Measurements from ENCODE around the gene STK11IP.

The STK11IP gene

GRCh38 chr2:219561179-219562048 lies 36.2 kb upstream of the STK11IP start:
- Histone ChIP-seq H3K4me3 (no peak overlapping the region), H3K27ac (no peak overlapping the region)

DNA sequence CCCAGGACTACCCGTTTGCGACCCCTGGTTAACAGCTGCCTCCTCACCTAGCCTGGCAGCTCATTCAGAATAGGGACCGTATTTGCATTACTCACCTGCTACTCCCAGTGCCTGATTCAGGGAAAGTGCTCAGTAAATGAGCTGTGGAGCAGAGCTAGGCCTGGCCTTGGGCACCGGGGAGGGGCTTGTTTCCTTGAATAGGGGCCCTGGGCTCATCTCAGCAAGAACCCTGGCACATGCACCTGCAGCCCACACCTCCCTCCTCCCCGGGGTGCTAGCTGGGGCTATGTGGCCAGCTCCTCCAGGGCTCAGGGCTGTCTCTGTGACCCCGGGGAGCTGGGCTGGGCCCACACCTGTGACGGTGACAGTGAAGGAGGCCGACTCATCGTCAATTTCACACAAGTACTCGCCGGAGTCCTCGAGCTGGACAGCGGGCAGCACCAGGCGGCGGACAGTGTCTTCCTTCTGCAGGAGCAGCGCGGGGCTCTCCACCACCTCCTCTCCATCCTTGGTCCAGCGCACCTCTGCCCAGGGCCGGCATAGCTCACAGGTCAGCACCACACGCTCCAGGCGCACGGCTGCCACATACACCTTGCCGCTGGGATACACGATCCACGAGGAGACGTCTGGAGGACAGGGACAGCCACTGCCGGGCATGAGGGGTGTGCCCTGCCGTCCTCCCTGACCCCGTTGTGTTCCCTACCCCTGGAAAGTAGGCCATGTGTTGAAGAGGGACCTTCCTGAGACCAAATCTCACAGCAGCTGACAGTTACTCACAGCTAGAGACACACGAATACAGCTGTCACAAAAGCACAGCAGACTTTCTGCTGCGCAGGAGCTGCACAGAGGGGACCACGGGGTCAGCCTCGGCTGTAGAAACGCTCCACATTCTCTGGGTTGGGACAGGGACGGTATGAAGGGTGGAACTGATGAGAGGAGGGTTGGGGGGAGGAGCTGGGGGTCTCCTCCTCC lies 35.3 kb upstream of the STK11IP start:
- Histone ChIP-seq H3K27ac (no peak overlapping the region), H3K4me3 (no peak overlapping the region)

- Histone ChIP-seq H3K27ac (no peak overlapping the region), H3K4me3 (no peak overlapping the region)
Measured at GRCh38 chr2:219563271-219563928, 34.3 kb upstream of the STK11IP start.

- Histone ChIP-seq H3K27ac (no peak overlapping the region), H3K4me3 (no peak overlapping the region)
Measured at GRCh38 chr2:219565130-219566080, 32.3 kb upstream of the STK11IP start.

DNA sequence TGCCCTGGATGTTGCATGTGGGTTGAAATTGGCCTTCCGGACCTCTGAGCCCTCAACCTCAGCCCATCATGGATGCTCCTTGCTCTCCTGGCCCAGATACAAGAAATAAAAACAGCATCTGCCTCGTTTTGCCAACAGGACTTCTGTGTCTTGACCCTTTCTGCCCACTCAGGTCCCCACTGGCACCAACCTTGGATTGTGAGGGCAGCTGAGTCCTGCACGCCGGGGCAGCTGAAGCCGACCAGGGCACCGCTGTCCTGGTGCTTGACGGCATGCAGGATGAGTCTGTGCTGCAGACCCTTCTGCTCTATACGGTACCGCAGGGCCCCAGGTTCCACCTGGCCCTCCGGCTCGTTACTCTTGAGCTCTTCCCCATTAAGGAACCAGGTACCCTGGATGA lies 31.0 kb upstream of the STK11IP start:
- no peak overlapping the region for H3K4me3 ChIP-seq
- no peak overlapping the region for H3K27ac ChIP-seq

- Histone ChIP-seq H3K4me3 (no peak overlapping the region), H3K27ac (no peak overlapping the region)
Measured at GRCh38 chr2:219567131-219567530, 30.5 kb upstream of the STK11IP start.

GRCh38 chr2:219567791-219568361 lies 29.8 kb upstream of the STK11IP start:
- Histone ChIP-seq H3K27ac (no peak overlapping the region), H3K4me3 (no peak overlapping the region)

GRCh38 chr2:219569041-219569440 lies 28.6 kb upstream of the STK11IP start:
- H3K4me3 ChIP-seq = no peak overlapping the region
- no peak overlapping the region for H3K27ac ChIP-seq

DNA sequence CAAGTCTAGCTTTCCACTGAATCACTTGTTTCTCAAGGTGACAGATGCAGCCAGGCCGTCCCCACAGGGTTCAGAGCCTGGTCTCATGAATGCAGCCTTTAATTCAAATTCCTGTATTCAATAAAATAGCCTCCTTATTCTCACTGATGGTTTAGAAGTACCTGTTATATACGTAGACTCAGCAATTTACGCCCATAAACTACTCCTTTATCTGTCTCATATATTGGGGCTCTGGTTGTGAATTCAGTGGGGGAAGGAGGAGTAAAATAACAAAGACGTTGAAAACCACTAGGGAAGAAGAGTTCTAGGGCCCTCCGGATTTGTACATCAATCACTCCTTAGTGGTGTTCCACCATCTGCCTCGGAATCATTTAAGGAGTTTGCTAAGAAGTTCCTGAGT lies 28.0 kb upstream of the STK11IP start:
- H3K27ac ChIP-seq = peak overlapping the region in 1 of 21 experiments; percentile 83
- H3K4me3 ChIP-seq = peak overlapping the region in 3 of 7 experiments; percentile 51 to 56 (median 55)

GRCh38 chr2:219570194-219570923 lies 27.3 kb upstream of the STK11IP start:
- Histone ChIP-seq H3K27ac (peak overlapping the region; percentile 46 to 89 (median 80)), H3K4me3 (peak overlapping the region; percentile 51 to 74 (median 56))

DNA sequence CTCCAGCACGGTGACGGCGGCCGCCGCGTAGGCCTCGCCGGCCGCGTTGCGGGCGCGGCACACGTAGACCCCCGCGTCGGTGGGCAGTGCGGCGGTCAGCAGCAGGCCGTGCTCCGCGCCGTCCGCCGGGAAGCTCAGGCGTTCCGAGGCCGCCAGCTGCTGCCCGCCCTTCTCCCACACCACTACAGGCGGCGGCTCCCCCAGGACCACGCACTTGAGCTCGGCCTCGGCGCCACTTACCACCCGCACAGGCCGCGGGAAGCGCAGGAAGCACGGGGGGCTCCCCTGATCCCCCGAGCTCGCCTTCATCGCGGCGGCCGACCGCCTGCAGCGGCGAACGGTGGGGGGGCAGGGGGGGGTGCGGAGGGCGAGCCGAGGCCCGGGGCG lies 26.7 kb upstream of the STK11IP start:
- H3K4me3 ChIP-seq = peak overlapping the region; percentile 51 to 74 (median 56)
- peak overlapping the region; percentile 46 to 89 (median 80) for H3K27ac ChIP-seq

GRCh38 chr2:219571311-219572236 lies 26.1 kb upstream of the STK11IP start, which contains the start of gene OBSL1:
Gene OBSL1 (minus strand): TSS chr2:219571539. CDS start chr2:219571232, 307 bp downstream.
- H3K4me3 ChIP-seq = peak within 1 kb of the TSS; percentile 51 to 74 (median 56)
- H3K27ac ChIP-seq = peak within 1 kb of the TSS; percentile 46 to 89 (median 80)

DNA sequence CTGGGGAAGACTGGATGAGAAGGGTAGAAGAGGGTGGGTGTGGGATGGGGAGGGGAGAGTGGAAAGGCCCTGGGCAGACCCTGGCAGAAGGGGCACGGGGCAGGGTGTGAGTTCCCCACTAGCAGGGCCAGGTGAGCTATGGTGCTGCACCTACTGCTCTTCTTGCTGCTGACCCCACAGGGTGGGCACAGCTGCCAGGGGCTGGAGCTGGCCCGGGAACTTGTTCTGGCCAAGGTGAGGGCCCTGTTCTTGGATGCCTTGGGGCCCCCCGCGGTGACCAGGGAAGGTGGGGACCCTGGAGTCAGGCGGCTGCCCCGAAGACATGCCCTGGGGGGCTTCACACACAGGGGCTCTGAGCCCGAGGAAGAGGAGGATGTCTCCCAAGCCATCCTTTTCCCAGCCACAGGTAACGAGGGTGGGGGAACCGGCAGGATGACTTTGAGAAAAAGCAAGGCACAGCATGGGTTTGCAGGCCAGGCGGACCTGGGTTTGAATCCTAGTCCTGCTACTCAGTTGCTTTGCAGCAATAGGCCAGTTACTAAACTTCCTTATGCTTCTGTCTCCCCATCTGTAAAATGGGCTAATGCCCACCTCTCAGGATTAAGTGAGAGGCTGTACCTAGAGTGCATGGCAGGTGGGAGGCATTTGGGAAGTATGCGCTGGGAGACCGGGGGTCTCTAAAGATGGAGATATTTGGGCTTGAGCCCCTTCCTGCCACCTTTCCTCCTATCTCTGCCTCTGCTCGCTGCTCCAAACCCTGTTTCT lies 25.2 kb upstream of the STK11IP start, which contains the start of gene INHA:
INHA (plus strand) TSS at position 74 of the 765 bp plus-strand sequence; CDS start at position 139, 65 bp downstream.
- Histone ChIP-seq H3K27ac (peak within 1 kb of the TSS; percentile 46 to 89 (median 80)), H3K4me3 (peak within 1 kb of the TSS; percentile 51 to 74 (median 56))

DNA sequence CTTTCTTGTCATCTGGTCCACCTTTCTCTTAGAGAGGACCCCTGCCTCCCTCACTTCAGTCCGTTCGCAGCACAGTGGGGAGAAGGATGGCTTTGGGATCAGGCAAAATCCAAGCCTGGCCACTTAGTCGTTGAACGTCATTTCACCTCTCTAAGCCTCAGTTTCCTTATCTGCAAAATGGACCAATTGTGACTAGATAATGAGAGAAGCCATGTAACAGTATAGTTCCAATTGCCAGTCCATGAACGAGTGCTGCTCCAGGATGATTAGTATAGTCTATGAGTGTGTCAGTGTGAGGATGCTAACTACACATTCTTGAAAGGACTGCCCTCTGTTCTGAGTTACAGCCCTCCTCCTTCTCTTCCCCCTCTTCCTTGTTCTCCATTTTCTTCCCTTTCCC lies 24.5 kb upstream of the STK11IP start:
- no peak overlapping the region for H3K4me3 ChIP-seq
- H3K27ac ChIP-seq = no peak overlapping the region

GRCh38 chr2:219574484-219575311 lies 23.0 kb upstream of the STK11IP start:
- no peak overlapping the region for H3K4me3 ChIP-seq
- H3K27ac ChIP-seq = no peak overlapping the region

All from skin epidermis (tissue), 12 donors.